ENCODE data around the gene ENTPD1.
A peak's percentile ranks its signal among the peaks of the same experiment; 100 is the strongest.
"Not testable (repeated sequence)": the region's sequence is repeated elsewhere in the genome, so short reads cannot be mapped to it uniquely, and the experiment has no call there.

Gene ENTPD1

GRCh38 chr10:95873139-95873538, 117.2 kb downstream of the ENTPD1 start:
- no peak for DNase-seq

GRCh38 chr10:95873651-95874050, 117.7 kb downstream of the ENTPD1 start:
- DNase-seq: no peak

- not testable (repeated sequence) for DNase-seq
These were observed 118.8 kb downstream of the ENTPD1 start for GRCh38 chr10:95874783-95875182.

- DNase-seq: no peak
These were observed 120.8 kb downstream of the ENTPD1 start for GRCh38 chr10:95876756-95877155.

GRCh38 chr10:95877881-95878280, 121.9 kb downstream of the ENTPD1 start:
- peak; percentile 27 for DNase-seq

GRCh38 chr10:95880704-95881103, 124.7 kb downstream of the ENTPD1 start:
- DNase-seq: no peak

- DNase-seq: no peak
These were observed 125.4 kb downstream of the ENTPD1 start for GRCh38 chr10:95881316-95881715.

- no peak for DNase-seq
These were observed 133.9 kb downstream of the ENTPD1 start for GRCh38 chr10:95889830-95890229.

GRCh38 chr10:95896071-95896850, 140.3 kb downstream of the ENTPD1 start:
- no peak for DNase-seq

GRCh38 chr10:95905897-95906580, 150.1 kb downstream of the ENTPD1 start:
- DNase-seq: not testable (repeated sequence)

GRCh38 chr10:95906677-95907455, 150.9 kb downstream of the ENTPD1 start:
- peak; percentile 60 for DNase-seq

GRCh38 chr10:95907456-95908253, 151.7 kb downstream of the ENTPD1 start, which contains the start of gene CC2D2B:
TSS of gene CC2D2B (plus strand) at chr10:95907975. CDS start at chr10:95911324, 3,349 bp downstream.
- DNase-seq: peak; percentile 83

- no peak for DNase-seq
These were observed 152.5 kb downstream of the ENTPD1 start for GRCh38 chr10:95908450-95908849.

GRCh38 chr10:95909561-95909960, 153.6 kb downstream of the ENTPD1 start:
- no peak for DNase-seq

GRCh38 chr10:95916039-95916438, 160.1 kb downstream of the ENTPD1 start:
- not testable (repeated sequence) for DNase-seq

Data from activated CD4-positive, alpha-beta T cell treated with anti-CD3 and anti-CD28 coated beads, Interleukin-10, Interleukin-2, amounts not matched to agents 100 ng/mL and 50 ng/mL, durations not matched to agents 16 hours and 8 hours (primary cell).